Lower leg skin (tissue), 3 donors: Measurements from ENCODE around the gene SMIM41.

Source experiments
- CTCF ChIP-seq, 3 donors: fragments of 450-650 bp; IDR thresholded peaks; one replicate each; pipeline ENCODE4 v1.5.1; 2016; ENCODE audit warnings: antibody characterized with exemption in 3 of 3, mild to moderate bottlenecking in 3 of 3, moderate library complexity in 2 of 3
- POLR2A ChIP-seq, 2 donors: fragments of 450-650 bp; IDR thresholded peaks; one replicate each; pipeline ENCODE4 v1.6.1; 2016 to 2017; ENCODE audit warnings: antibody characterized with exemption in 2 of 2, mild to moderate bottlenecking in 1 of 2, moderate library complexity in 1 of 2

- no peak for TF ChIP-seq POLR2A (IDR thresholded peaks at IDR 0.05)
- no peak for TF ChIP-seq CTCF (IDR thresholded peaks at IDR 0.05)
Measured at GRCh38 chr12:52042706-52043385, 36.7 kb upstream of the SMIM41 start.
